NCI-H1436 (cell line): ENCODE data around the gene RPL7A.
A peak's percentile ranks its signal among the peaks of the same experiment; 100 is the strongest.
"Not testable (repeated sequence)": the region's sequence is repeated elsewhere in the genome, so short reads cannot be mapped to it uniquely, and the experiment has no call there.

Experiments
- DNase-seq: peaks from one replicate; lab custom pipeline; 2025; lab: John Stamatoyannopoulos, UW

RPL7A gene

DNA sequence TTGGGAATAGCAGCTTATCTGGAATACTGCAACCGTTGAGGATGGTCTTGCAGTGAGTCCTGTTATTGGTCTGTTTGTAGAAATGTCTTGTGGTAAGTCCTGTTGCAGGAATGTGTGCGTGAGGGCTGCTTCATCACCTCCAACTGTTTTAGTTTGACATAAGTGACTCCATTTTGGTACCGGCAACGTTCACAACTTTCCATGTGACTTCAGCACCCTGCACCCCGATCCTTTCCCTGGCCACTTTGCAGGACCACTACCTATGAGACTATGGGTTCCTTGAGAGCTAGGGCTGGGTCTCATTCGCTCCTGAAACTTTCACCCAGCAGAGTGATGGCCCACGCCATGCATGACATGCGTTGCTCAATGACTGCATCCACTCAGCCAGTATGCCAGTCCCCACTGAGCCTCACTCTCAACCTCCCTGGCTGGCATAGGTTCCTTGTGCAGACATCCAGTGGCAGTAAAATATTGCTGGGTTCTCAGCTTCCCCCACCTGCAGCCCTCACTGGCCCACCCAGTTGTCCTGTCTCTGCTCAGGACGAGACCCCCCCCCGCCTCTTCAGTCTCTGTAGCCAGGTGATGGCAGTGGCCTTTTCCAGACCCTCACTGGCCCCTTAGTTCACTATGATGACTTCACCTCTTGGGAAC lies 20.1 kb upstream of the RPL7A start:
- no peak for DNase-seq

DNA sequence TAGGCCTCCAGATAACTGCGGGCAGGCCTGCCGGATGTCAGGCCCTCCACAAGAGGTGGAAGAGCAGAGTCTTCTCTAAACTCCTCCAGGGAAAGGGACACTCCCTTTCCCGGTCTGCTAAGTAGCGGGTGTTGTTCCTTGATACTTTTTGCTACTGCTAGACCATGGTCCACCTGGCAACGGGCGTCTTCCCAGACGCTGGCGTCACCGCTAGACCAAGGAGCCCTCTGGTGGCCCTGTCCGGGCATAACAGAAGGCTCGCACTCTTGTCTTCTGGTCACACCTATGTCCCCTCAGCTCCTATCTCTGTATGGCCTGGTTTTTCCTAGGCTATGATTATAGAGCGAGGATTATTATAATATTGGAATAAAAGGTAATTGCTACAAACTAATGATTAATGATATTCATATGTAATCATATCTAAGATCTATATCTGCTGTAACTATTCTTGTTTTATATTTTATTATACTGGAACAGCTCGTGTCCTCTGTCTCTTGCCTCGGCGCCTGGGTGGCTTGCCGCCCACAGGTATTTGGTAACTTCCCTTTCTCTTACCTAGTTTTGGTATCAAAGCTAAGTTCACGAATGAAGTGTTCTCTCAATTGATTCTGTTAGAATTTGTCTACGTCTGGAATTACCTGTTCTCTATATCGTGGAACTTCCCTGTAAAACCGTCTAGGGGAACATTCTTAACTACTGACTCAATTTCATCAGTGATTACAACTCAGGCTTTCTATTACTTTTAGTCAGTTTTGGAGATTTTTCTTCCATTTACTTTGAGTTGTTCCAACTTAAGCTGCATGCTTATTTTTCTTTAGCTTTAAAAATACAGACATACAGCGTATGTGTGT lies 18.5 kb upstream of the RPL7A start:
- DNase-seq: not testable (repeated sequence)

- DNase-seq: no peak
Measured at GRCh38 chr9:133331221-133331620, 16.8 kb upstream of the RPL7A start.

GRCh38 chr9:133331641-133332380 lies 16.2 kb upstream of the RPL7A start:
- no peak for DNase-seq

DNA sequence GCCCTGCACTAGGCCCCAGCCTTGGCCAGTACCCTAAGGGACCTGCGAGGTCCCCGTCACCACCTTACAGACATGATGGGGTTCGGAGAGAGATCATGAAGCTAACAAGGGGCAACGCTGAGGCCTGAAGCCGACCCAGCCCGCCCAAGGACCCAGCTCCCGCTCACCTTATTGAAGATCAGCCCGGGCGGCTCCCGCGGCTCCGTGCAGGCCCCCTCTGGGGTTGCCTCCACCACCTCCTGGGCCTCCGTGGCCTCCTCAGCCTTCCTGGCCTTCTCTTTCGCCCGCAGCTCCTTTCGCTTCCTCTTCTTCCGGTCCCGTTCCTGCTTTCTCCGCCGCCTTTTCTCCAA lies 15.7 kb upstream of the RPL7A start:
- DNase-seq: no peak

DNA sequence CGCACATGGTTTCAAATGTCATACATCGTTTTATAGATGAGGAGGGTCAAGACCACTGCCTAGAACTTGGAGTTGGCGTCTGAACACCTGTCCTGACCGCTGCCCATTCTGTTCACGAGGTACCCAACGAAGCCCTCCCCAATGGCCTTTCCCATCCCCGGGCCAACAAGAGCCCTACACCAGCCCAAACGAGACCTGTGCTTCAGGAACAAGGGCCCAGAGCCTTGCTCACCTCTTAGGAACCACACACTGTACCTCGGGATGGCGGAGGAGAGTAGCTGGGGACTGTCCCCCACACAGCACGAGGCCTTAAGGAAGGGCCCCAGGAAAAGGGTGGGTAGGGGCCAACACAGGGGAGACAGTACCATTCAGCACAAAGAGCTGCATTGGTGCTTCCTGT lies 15.0 kb upstream of the RPL7A start:
- no peak for DNase-seq

GRCh38 chr9:133333566-133333965 lies 14.5 kb upstream of the RPL7A start:
- no peak for DNase-seq

DNA sequence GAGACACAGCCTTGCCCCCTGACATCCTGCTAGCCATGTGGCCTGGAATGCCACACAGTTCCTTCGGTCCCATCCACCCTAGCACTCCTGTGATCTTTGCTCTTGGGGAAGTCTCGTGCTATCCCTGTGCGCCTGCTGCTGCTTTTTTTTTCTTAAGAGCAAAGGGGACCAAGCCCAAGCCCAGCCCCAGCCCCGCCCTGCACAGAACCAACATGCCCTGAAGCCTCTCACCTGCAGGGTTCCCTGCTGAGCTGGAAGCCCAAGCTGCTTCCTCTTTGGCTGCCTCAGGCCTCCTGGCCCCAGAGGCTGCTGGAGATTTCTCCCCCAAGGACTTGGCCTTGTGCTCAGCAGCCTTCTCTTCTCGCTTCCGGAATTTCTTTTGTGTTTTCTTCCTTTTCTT lies 13.9 kb upstream of the RPL7A start:
- DNase-seq: no peak

GRCh38 chr9:133334888-133335287 lies 13.1 kb upstream of the RPL7A start:
- DNase-seq: not testable (repeated sequence)

DNA sequence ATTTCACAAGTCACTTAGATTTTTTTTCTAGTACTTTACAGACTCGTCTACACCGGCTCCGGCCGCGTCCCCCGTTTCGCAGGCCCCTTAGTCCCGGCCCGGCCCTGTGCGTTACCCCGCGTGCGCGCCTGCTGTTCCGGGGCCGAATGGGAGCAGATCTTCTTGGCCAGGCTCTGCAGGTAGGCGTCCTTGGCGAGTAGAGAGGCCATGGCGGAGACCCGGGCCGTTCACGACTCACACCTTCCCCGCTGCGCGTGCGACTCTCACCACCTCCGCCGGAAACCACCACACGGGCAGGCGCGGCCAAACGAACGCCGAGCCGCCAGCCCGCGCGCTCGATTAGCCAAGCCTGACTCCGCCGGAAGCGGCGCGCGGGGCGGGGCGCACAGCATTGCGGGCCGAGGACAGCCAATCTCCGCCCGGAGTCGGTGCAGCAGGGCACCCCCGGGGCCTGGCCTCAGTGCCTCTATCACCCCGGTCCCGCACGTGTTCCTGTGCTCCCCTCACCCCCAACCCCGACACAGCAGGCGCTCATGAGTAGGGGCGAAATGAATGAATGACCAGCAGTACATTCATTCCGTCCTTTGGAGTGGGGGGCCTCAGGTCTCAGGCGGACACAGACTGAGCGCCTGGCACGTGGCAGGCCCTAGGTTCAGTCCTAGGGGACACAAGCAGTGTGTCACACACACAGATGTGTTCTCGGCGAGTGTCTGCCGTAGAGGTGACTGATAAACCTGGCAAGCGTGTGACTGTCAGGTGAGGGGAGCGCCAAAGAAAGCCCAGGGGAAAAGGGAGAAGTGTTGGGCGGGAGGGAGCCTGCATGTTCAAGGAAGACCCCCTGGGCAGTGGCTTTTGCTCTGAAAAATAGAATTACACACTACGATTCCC lies 11.8 kb upstream of the RPL7A start, which contains the start of gene SURF6:
SURF6 (minus strand) TSS at position 265 of the 888 bp plus-strand sequence; CDS start at position 209, 56 bp downstream.
- peak; percentile 87 for DNase-seq

DNA sequence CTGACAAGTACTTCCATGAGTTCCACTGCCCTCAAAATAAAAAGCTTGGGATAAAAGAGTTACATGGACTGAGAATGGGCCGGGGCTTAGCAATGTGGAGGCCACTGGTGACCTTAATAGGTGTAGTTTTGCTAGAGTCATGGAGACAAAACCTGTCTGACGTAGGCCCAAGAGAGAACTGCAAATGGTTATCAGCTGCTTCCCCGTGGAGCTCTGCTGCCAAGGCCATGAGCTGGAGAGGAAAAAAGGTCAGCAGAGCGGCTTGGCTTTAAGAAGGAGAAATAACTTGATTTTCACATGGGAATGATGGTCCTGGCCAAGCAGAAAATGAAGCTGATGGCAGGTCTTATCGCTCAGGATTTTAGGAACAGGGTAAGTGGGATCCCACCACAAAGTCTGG lies 8.4 kb upstream of the RPL7A start:
- no peak for DNase-seq

DNA sequence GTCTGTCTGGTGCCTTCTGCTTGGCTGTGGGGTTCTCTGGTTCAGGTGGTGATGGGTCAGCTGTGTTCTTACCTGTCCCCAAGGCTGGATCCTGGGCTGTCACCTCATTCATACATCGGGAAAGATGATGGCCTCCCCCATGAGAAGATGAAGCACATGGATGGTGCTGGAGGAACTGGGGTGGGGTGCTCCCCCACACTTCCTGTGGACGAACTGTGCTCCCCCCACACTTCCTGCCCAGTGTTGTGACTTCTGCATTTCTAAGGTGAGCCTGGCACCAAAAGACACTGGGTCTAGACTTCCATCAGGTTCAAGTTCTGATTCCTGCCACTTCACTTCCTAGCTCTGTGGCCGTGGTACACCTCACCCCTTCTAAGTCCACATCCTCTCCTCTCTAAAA lies 7.8 kb upstream of the RPL7A start:
- no peak for DNase-seq

DNA sequence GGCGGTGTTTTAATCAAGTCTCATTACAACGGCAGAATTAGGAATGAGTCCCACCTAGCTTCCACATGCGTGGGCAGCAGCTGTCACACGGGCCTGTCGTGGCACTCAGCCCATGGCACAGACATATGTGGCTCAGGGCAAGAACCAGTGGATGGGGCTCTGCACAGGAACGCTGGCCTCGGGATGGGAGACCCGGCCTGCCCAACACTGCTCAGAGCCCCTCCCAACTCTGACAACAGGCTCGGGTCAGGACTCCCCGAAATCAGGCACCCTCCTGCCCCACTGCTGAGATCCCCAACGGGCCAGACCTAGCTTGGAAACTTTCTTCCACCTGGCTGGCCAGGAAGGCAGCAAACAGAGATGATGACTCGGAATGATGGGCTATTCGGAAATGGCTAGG lies 7.1 kb upstream of the RPL7A start:
- DNase-seq: no peak

DNA sequence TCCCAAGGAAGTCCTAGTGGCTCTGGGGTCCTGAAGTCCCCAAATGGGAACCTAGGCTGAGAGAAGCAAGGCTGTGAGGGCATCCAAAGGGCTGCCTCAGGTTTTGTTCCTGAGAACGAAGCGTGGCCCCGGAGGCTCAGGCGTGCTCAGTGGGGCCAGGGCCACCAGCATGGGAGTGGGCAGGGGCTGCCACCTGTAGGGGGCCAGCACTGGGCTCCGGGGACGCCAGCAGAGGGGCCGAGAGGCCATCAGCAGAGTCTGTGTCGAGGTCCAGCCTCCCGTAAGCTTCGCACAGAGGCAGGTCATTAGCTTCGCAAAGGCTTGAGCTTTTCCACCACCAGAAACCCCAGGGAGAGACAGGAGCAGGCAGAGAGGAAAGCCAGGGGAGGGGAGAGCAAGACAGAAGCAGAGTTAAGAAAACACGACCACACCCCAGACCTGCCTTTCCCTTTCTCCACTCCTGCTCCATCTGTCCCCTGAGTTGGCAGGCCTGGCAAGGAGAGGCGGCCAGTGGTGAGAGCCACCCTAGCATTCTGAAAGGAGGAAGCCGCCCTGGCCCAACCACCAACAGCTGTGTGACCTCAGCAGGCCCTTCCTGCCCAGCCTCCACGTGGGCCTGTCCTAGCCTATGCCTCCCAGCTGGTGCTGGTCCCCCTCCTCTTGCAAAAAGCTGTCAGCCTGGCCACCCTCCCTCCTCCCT lies 6.5 kb upstream of the RPL7A start:
- no peak for DNase-seq

GRCh38 chr9:133342069-133342406 lies 6.0 kb upstream of the RPL7A start:
- no peak for DNase-seq

DNA sequence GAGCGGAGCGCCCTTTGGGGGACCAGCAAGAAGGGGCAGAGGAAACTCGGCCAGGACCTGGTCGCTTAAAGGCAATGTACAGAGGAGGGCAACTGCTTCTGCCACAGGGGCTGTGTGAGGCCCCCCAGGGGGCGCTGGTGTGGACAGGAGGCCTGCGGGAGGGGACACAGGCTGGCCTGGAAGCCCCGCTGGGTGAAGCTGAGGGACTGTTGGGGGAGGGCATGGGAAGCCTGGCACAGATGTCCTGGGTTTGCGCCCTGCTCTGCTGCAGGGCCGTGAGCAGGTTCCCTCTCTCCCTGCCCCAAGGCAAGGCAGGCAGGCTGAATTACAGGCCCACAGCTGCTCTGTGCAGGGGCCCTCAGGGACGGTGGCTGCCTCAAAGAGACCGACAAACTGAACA lies 5.4 kb upstream of the RPL7A start:
- DNase-seq: no peak

- no peak for DNase-seq
Measured at GRCh38 chr9:133344071-133344470, 3.9 kb upstream of the RPL7A start.

GRCh38 chr9:133344979-133345378 lies 3.0 kb upstream of the RPL7A start:
- no peak for DNase-seq

- DNase-seq: no peak
Measured at GRCh38 chr9:133345596-133345995, 2.4 kb upstream of the RPL7A start.

DNA sequence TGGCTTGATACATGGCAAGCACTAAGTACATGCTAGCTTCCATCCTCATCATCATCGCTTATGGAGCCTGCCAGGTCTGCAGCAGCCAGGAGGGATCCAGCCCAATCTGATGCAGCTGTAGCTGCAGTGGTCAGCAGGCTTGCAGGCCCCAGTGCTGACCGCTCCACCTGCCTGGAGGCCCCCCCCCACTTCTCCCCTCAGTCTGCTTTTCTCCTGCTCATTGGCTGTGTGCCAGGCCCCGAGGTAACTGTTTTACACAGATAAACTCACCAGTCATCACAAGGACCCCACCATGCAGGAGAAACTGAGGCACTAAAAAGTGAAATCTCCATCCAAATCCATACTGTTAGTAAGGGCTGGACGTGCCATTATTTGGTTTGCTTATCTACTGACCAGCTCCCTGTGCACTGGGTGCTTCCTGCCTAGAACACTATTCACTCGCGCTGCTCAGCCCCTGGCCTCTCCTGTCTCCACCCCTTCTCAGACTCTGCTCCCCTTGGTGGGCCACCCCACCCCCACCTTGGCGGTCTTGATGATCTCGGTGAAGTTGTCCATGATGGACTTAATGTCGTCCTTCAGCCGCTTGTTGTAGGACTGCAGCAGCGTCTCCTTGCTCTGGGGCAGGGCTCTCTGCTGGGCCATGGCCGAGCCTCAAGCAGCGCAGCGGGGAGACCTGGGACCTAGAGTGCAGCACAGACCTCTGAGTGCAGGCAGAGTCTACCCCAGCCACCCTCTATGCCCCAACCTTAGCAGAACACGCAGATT lies 1.8 kb upstream of the RPL7A start:
- DNase-seq: no peak
